Activated naive CD4-positive, alpha-beta T cell treated with anti-CD3 and anti-CD28 coated beads for 36 hours (primary cell): ENCODE results near the gene LRRTM3. TPM values are rescaled to one million over a fixed set of nuclear protein-coding genes. Genes with fewer than 3 reads are reported as not detected.

Source experiments
- CTCF ChIA-PET: fragments of 350-600 bp; sonication (Branson Sonifier 250); formaldehyde crosslinking; loops from one replicate; lab custom pipeline; 2021; ENCODE audit warnings: antibody characterized with exemption; lab: Charles Lee
- DNase-seq: peaks from one replicate; pipeline ENCODE4 v3.0.0-alpha.2; 2020
- H3K27ac Mint-ChIP-seq: one replicate; pipeline ENCODE4 v1.8.0; 2021; ENCODE audit warnings: mild to moderate bottlenecking, mixed read lengths
- H3K27me3 Mint-ChIP-seq: one replicate; pipeline ENCODE4 v1.8.0; 2021; ENCODE audit warnings: low read depth, mixed read lengths
- H3K36me3 Mint-ChIP-seq: one replicate; pipeline ENCODE4 v1.8.0; 2021; ENCODE audit warnings: low read depth, mixed read lengths
- H3K4me1 Mint-ChIP-seq: one replicate; pipeline ENCODE4 v1.8.0; 2021; ENCODE audit warnings: low read depth, mixed read lengths
- H3K4me3 Mint-ChIP-seq: one replicate; pipeline ENCODE4 v1.8.0; 2021; ENCODE audit warnings: mild to moderate bottlenecking, moderate library complexity, mixed read lengths
- H3K9me3 Mint-ChIP-seq: one replicate; pipeline ENCODE4 v1.8.0; 2021; ENCODE audit warnings: mixed read lengths
- intact Hi-C: fragments of 100-400 bp; cut with micrococcal nuclease; formaldehyde crosslinking; loops from one replicate; pipeline ENCODE4 v1.15.1; 2023
- total RNA-seq, 2 experiments: library from RNA; stranded (reverse); gene quantifications; one replicate each; pipeline ENCODE4 v1.2.3, GENCODE V29; 2021

Gene LRRTM3
- total RNA-seq, 2 experiments from 2014 or later: not detected

GRCh38 chr10:66941491-66941890 lies 15.7 kb downstream of the LRRTM3 start:
- no peak for DNase-seq
- Mint-ChIP-seq H3K4me1 (no peaks in the 10 kb centered on the region), H3K4me3 (no peak overlapping the region), H3K36me3 (no peaks in the 10 kb centered on the region), H3K9me3 (no peaks in the 10 kb centered on the region), H3K27me3 (no peaks in the 10 kb centered on the region), H3K27ac (no peak overlapping the region)
- CTCF ChIA-PET: interaction anchor here (0.9 kb wide), 1 partner anchor 24 kb away, joined by 6 read pairs; no protein-coding TSS in a partner anchor
- intact Hi-C loops: no loop called here

DNA sequence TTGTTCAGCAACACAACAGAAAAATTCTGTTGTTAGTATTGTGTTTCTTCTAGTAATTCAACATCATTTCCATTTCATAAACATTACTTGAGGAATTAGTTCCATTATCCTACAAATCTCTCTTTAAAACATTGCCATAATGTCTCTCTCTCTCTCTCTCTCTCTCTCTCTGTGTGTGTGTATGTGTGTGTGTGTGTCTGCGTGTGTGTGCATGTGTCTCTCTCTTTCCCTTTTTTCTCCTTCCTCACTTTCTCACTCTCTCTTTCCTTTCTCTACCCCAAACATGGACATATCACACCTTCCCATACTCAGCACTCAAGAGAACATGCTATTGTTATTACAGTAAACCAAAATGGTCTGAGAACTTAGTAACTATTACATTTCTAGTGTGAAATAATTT lies 16.6 kb downstream of the LRRTM3 start:
- H3K27ac Mint-ChIP-seq: no peak overlapping the region
- CTCF ChIA-PET: interaction anchor here (1.0 kb wide), 1 partner anchor 33 kb away, joined by 3 read pairs; no protein-coding TSS in a partner anchor
- no peaks in the 10 kb centered on the region for H3K4me1 Mint-ChIP-seq
- intact Hi-C loops: no loop called here
- no peaks in the 10 kb centered on the region for H3K9me3 Mint-ChIP-seq
- no peak overlapping the region for H3K4me3 Mint-ChIP-seq
- H3K36me3 Mint-ChIP-seq: no peaks in the 10 kb centered on the region
- DNase-seq: no peak
- H3K27me3 Mint-ChIP-seq: no peaks in the 10 kb centered on the region

DNA sequence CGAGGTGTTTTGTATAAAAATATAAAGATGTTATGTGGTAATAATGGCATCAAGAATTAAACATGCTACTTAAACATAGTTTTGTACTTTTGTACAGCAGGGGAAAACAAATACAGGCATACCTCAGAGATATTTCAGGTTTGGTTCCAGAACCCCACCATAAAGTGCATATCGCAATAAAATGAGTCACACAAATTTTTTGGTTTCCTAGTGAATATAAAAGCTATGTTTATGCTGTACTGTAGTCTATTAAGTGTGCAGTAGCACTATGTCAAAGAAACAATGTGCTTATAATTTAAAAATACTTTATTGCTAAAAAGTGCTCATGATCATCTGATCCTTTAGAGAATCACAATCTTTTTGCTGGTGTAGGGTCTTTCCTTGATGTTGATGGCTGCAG lies 17.8 kb downstream of the LRRTM3 start:
- intact Hi-C loops: no loop called here
- Mint-ChIP-seq H3K36me3 (no peaks in the 10 kb centered on the region), H3K27me3 (no peaks in the 10 kb centered on the region), H3K27ac (no peak overlapping the region), H3K9me3 (no peaks in the 10 kb centered on the region), H3K4me3 (no peak overlapping the region), H3K4me1 (no peaks in the 10 kb centered on the region)
- CTCF ChIA-PET: interaction anchor here (1.0 kb wide), 1 partner anchor 31 kb away, joined by 3 read pairs; no protein-coding TSS in a partner anchor
- DNase-seq: no peak

DNA sequence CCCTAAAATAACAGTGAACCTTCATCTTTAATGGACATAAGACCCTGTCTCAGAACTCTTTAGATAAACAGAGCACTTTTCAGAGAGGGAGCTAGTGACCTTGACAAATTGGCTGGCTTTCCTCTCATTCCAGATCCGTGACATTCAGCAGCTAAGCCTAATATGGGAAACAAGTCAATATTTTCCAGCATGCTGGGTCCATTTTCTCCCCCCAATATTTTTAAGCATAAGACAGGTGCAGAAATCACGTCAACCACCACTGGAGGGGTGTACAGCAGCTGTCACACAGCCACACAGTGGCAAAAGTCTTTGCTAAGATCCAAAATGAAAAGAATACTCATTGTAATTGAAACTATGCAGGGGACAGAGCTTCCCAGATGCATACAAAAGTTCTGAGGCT lies 26.1 kb downstream of the LRRTM3 start:
- no peak for DNase-seq
- Mint-ChIP-seq H3K27me3 (peaks cover 3% of the 10 kb centered on the region), H3K9me3 (no peaks in the 10 kb centered on the region), H3K36me3 (no peaks in the 10 kb centered on the region), H3K27ac (no peak overlapping the region), H3K4me1 (no peaks in the 10 kb centered on the region), H3K4me3 (no peak overlapping the region)
- CTCF ChIA-PET: no interaction called here
- intact Hi-C loops: no loop called here

GRCh38 chr10:66958466-66958865 lies 32.6 kb downstream of the LRRTM3 start:
- peaks cover 1% of the 10 kb centered on the region for H3K27me3 Mint-ChIP-seq
- H3K36me3 Mint-ChIP-seq: no peaks in the 10 kb centered on the region
- H3K4me1 Mint-ChIP-seq: no peaks in the 10 kb centered on the region
- no peaks in the 10 kb centered on the region for H3K9me3 Mint-ChIP-seq
- CTCF ChIA-PET: interaction anchor here (0.6 kb wide), 2 partner anchors 502 to 564 kb away, joined by 3 to 5 read pairs; no protein-coding TSS in a partner anchor
- no peak for DNase-seq
- no peak overlapping the region for H3K4me3 Mint-ChIP-seq
- intact Hi-C loops: no loop called here
- H3K27ac Mint-ChIP-seq: no peak overlapping the region

DNA sequence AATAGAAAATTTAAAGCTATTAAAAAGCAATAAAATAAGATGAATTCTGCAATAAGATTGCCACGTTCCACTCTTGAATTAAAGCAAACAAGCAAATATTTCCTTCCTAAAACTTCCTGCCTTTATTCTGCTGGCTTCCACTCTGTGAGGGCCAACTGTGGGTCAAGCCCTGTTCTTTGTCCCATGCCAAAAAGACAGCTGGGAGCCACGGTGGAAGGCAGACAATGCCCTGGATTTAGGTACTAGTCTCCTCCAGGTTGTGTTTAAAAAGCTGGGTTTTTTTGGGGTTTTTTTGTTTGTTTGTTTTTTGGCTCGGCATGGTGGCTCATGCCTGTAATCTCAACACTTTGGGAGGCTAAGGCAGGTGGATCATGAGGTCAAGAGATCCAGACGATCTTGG lies 39.1 kb downstream of the LRRTM3 start:
- no peaks in the 10 kb centered on the region for H3K9me3 Mint-ChIP-seq
- no peaks in the 10 kb centered on the region for H3K4me1 Mint-ChIP-seq
- CTCF ChIA-PET: no interaction called here
- no peak for DNase-seq
- H3K27ac Mint-ChIP-seq: no peak overlapping the region
- no peak overlapping the region for H3K4me3 Mint-ChIP-seq
- H3K27me3 Mint-ChIP-seq: peaks cover 2% of the 10 kb centered on the region
- H3K36me3 Mint-ChIP-seq: no peaks in the 10 kb centered on the region
- intact Hi-C loops: no loop called here

- Mint-ChIP-seq H3K4me3 (no peak overlapping the region), H3K27me3 (no peaks in the 10 kb centered on the region), H3K27ac (no peak overlapping the region), H3K36me3 (no peaks in the 10 kb centered on the region), H3K4me1 (no peaks in the 10 kb centered on the region), H3K9me3 (no peaks in the 10 kb centered on the region)
- intact Hi-C loops: no loop called here
- CTCF ChIA-PET: no interaction called here
- DNase-seq: no peak
Measured at GRCh38 chr10:66980246-66980815, 54.5 kb downstream of the LRRTM3 start.

GRCh38 chr10:66981361-66982052 lies 55.7 kb downstream of the LRRTM3 start:
- Mint-ChIP-seq H3K4me1 (no peaks in the 10 kb centered on the region), H3K27me3 (no peaks in the 10 kb centered on the region), H3K36me3 (no peaks in the 10 kb centered on the region), H3K9me3 (no peaks in the 10 kb centered on the region), H3K27ac (no peak overlapping the region), H3K4me3 (no peak overlapping the region)
- DNase-seq: no peak
- intact Hi-C loops: no loop called here
- CTCF ChIA-PET: no interaction called here

DNA sequence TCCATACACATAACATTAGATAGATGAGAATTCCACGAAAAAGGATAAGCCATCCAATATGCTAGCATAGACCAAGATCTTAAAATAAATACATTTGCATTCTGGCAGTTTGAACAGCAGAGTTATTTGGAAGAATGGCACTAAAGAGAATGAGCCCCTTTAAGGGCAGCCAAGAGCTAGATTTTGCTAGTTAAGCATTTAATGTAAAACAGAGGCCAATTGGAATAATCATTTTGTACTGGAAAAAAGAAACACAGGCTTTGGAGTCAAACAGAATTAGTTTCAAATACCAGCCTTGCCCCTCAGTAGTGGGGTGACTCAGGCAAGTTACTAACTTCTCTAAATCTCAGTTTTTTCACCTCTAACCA lies 56.2 kb downstream of the LRRTM3 start:
- Mint-ChIP-seq H3K27ac (no peak overlapping the region), H3K36me3 (no peaks in the 10 kb centered on the region), H3K4me1 (no peaks in the 10 kb centered on the region), H3K27me3 (no peaks in the 10 kb centered on the region), H3K4me3 (no peak overlapping the region), H3K9me3 (no peaks in the 10 kb centered on the region)
- CTCF ChIA-PET: no interaction called here
- no peak for DNase-seq
- intact Hi-C loops: no loop called here

DNA sequence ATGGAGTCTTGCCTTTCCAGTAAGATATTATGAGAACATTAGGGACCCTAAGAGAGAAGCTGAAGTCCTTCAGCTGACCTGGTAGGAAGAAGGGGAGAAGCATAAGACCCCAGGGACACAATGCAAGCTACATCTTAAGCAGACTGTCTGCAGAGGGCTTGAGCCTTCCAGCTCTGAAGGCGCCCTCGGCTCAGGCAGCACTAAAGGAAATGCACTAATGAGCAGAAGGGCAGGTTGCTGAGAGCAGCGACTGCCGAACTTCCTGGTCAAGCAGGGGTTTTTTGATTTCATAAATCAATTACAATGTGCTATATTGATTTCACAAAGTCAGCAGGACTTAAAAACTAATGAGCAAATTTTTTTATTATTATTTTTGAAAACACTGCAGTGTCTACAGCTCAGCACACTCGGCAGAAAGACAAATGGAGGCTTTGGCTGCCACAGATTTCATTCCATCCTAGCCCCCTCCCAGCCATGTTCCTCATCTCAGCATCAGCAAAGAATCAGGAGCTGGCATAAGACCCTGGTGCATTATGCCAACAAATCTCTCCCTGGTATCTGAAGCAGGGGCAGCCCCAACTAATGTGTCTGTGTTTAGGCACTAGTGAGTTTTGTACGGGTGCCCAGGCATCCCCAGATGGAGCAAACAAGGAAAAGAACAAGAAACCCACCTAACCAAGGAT lies 57.1 kb downstream of the LRRTM3 start:
- CTCF ChIA-PET: no interaction called here
- H3K27me3 Mint-ChIP-seq: no peaks in the 10 kb centered on the region

GRCh38 chr10:66983475-66983818 lies 57.6 kb downstream of the LRRTM3 start:
- intact Hi-C loops: no loop called here
- DNase-seq: no peak
- Mint-ChIP-seq H3K4me1 (no peaks in the 10 kb centered on the region), H3K27me3 (no peaks in the 10 kb centered on the region), H3K36me3 (no peaks in the 10 kb centered on the region), H3K9me3 (no peaks in the 10 kb centered on the region), H3K27ac (no peak overlapping the region), H3K4me3 (no peak overlapping the region)
- CTCF ChIA-PET: no interaction called here

More for the DNA sequence above, 57.1 kb downstream of the LRRTM3 start:
- DNase-seq: no peak
- intact Hi-C loops: no loop called here
- Mint-ChIP-seq H3K9me3 (no peaks in the 10 kb centered on the region), H3K27ac (no peak overlapping the region), H3K4me3 (no peak overlapping the region), H3K4me1 (no peaks in the 10 kb centered on the region), H3K36me3 (no peaks in the 10 kb centered on the region)

- Mint-ChIP-seq H3K4me1 (no peaks in the 10 kb centered on the region), H3K36me3 (no peaks in the 10 kb centered on the region), H3K4me3 (no peak overlapping the region), H3K27me3 (no peaks in the 10 kb centered on the region), H3K27ac (no peak overlapping the region), H3K9me3 (no peaks in the 10 kb centered on the region)
- DNase-seq: no peak
- CTCF ChIA-PET: no interaction called here
- intact Hi-C loops: no loop called here
Measured at GRCh38 chr10:66990143-66990830, 64.5 kb downstream of the LRRTM3 start.
